PC-9 (cell line): ENCODE results near the gene FAM3C.

ENCODE experiments used
- EZH2 ChIP-seq: fragments of 200-600 bp; sonication (generic); IDR thresholded peaks from 2 replicates; pipeline ENCODE4 v1.8.0; 2017; ENCODE audit warnings: antibody characterized with exemption, low read depth
- TF ChIP-seq, protein P1 (sequence below): fragments of 200-600 bp; sonication (generic); conservative IDR thresholded peaks from 2 replicates; pipeline ENCODE4 v1.6.1; 2017; ENCODE audit warnings: mixed run types, antibody characterized with exemption, mild to moderate bottlenecking, moderate library complexity

DNA sequence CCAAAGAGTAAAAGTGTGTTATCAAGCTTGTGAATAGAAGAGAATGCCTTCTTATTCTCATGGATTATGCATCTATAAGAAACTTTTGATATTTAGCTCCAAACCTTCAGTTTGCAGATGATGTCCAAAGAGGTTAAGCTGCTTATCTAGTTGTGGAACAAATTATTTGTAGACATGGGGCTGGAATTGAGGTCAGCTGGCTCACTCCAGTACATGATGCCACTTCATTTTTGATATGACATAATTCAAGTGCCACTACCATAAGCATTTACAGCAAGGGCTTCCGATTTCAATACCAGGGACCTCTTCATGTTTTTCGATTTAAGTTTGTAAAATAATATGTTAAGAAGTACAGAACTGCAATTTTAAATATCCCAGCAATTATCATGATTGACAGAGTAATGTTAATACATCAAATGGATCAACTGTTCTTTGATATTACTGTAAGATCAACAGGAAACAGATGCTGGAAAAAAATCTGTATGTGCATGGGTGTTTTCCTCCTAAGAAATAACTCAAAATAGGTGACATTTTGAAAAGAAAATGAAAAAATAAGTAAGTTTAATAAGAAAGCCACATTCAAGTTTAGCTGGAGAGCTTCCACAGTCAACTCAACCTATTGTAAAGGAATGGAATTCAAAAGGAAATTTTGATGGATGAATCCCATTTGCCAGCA is 12.7 kb downstream of the FAM3C start:
- TF ChIP-seq, protein P1, sequence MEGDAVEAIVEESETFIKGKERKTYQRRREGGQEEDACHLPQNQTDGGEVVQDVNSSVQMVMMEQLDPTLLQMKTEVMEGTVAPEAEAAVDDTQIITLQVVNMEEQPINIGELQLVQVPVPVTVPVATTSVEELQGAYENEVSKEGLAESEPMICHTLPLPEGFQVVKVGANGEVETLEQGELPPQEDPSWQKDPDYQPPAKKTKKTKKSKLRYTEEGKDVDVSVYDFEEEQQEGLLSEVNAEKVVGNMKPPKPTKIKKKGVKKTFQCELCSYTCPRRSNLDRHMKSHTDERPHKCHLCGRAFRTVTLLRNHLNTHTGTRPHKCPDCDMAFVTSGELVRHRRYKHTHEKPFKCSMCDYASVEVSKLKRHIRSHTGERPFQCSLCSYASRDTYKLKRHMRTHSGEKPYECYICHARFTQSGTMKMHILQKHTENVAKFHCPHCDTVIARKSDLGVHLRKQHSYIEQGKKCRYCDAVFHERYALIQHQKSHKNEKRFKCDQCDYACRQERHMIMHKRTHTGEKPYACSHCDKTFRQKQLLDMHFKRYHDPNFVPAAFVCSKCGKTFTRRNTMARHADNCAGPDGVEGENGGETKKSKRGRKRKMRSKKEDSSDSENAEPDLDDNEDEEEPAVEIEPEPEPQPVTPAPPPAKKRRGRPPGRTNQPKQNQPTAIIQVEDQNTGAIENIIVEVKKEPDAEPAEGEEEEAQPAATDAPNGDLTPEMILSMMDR = no peak
- no peak for TF ChIP-seq EZH2
